SIG-M5 treated with dmso at 0.1 percent for 504 hours (cell line): ENCODE results near the gene SPTSSA.
"Not testable (repeated sequence)": the region's sequence is repeated elsewhere in the genome, so short reads cannot be mapped to it uniquely, and the experiment has no call there.

Experiments used
- DNase-seq: peaks from one replicate; lab custom pipeline; 2025; ENCODE audit not compliant: unreplicated experiment; lab: John Stamatoyannopoulos, UW

Gene SPTSSA

GRCh38 chr14:34428102-34428466, 34.0 kb downstream of the SPTSSA start:
- not testable (repeated sequence) for DNase-seq

- DNase-seq, result no peak
Observed at GRCh38 chr14:34426313-34427295, 35.4 kb downstream of the SPTSSA start.

- DNase-seq, result no peak
Observed at GRCh38 chr14:34425095-34425851, 36.8 kb downstream of the SPTSSA start.

GRCh38 chr14:34424488-34424887, 37.6 kb downstream of the SPTSSA start:
- DNase-seq, result no peak

- DNase-seq, result no peak
Observed at GRCh38 chr14:34423445-34423844, 38.6 kb downstream of the SPTSSA start.

GRCh38 chr14:34420547-34421150, 41.4 kb downstream of the SPTSSA start:
- no peak for DNase-seq

GRCh38 chr14:34409721-34410120, 52.3 kb downstream of the SPTSSA start:
- no peak for DNase-seq

GRCh38 chr14:34407951-34408350, 54.1 kb downstream of the SPTSSA start:
- no peak for DNase-seq

GRCh38 chr14:34404416-34404815, 57.6 kb downstream of the SPTSSA start:
- no peak for DNase-seq

GRCh38 chr14:34403646-34404045, 58.4 kb downstream of the SPTSSA start:
- DNase-seq, result peak; percentile 62

GRCh38 chr14:34398024-34398423, 64.0 kb downstream of the SPTSSA start:
- DNase-seq, result no peak

GRCh38 chr14:34387974-34388516, 74.0 kb downstream of the SPTSSA start:
- no peak for DNase-seq

GRCh38 chr14:34386865-34387485, 75.1 kb downstream of the SPTSSA start:
- DNase-seq, result no peak

GRCh38 chr14:34385881-34386280, 76.2 kb downstream of the SPTSSA start:
- DNase-seq, result not testable (repeated sequence)

GRCh38 chr14:34383839-34384238, 78.2 kb downstream of the SPTSSA start:
- DNase-seq, result no peak
